GM03348 (cell line): ENCODE measurements around the gene DYNC2I2.
A peak's percentile ranks its signal among the peaks of the same experiment; 100 is the strongest.

Source experiments
- DNase-seq: peaks from one replicate; pipeline ENCODE4 v3.0.0; 2012; ENCODE audit warnings: low spot score

The DYNC2I2 gene

DNA sequence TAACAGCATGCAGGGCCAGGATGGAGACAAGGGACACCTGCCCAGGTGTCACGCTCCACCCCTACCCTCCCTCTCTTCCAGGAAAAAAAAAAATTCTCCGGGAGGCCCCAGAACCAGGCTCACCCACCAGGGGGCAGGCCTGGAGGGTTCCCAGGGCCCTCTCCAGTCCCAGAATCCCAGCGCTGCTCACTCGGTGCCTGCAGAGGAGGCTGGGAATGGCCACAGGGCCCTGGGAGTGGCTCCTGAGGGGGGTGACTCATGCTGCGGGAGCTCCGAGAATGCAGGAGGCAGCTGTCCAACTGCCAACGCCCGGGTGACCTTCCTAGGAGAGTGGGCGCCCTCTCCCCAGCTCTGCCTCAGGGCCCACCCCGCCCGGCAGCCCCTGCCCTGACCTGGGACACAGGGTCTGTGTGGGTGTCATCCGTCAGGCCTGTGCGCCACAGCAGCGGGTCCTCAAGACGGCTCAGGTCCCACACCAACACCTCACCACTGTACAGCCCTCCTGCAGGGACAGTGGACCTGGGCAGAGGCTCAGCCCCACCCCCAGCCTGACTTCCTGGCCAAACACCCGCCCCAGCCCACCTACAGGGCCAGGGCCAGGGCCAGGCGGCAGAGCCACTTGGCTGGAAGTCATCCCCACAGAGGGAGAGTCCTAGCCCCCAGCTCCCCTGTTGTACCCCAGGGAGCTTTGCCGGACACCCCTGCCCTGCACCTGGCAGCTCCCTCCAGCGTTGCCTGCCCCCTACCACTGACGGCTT is 21.2 kb downstream of the DYNC2I2 start:
- DNase-seq = peak; percentile 99

DNA sequence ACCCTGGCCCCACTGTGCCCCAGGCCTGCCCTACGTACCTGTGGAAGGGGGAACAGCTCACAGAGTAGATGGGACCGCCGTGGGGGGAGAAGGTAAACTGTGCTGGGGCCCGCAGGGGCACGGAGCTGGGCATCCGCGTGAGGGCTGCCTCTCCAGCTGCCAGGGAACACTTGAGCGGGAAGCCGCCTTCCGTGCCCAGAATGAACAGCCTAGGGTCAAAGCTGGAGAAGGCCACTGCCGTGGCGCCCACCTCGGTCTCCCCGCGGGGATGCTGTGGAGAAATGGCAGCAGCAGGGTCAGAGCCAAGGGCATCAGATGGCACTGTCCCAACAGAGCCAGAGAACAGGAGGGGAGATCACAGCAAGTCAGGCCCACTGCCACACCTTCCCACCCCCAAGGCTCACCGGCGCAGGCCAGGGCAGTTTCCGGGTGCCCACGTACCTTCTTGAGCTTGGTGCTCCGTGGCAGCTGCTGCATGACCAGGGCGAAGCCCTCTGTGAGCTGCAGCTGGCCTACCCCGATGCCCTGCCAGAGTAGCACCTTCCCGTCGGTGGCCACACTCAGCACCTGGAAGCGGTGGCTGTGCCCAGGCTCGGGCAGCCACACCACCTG is 21.9 kb downstream of the DYNC2I2 start:
- no peak for DNase-seq

DNA sequence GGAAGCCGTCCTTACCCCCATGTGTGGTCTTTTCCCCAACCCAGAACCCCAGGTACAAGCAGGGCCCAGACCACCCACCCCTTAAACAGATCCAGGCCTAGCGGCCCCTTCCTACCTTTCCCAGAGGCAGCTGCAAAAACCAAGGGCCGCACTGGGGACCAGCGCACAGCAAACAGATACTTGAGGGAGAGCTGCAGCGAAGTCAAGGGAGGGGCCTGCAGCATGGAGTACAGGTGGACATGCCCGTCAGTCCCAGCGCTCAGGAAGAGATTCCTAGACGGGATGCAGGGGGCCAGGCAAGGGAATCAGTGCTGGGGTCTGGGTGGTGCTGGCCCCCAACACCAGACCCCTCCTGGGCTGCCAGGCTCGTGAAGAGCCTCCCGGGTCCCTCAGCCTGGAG is 22.5 kb downstream of the DYNC2I2 start:
- no peak for DNase-seq

GRCh38 chr9:128633601-128634000 is 23.0 kb downstream of the DYNC2I2 start:
- no peak for DNase-seq

GRCh38 chr9:128633057-128633456 is 23.6 kb downstream of the DYNC2I2 start:
- DNase-seq = no peak

DNA sequence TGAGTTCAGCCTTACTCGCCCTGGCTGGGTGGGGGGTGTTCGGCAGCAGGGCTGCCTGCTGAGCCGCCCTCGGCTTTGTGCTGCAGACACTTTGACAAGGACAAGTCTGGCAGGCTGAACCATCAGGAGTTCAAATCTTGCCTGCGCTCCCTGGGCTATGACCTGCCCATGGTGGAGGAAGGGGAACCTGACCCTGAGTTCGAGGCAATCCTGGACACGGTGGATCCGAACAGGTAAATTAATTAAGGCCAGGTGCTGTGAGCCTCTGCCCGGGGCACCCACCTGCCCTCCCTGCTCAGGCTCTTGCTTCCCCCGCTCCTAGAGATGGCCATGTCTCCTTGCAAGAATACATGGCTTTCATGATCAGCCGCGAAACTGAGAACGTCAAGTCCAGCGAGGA is 24.2 kb downstream of the DYNC2I2 start:
- no peak for DNase-seq

GRCh38 chr9:128632066-128632465 is 24.6 kb downstream of the DYNC2I2 start:
- no peak for DNase-seq

GRCh38 chr9:128631636-128632035 is 25.0 kb downstream of the DYNC2I2 start:
- DNase-seq = no peak

GRCh38 chr9:128629852-128630545 is 26.6 kb downstream of the DYNC2I2 start:
- DNase-seq = no peak

- DNase-seq = no peak
Observed at GRCh38 chr9:128629136-128629535, 27.5 kb downstream of the DYNC2I2 start.

DNA sequence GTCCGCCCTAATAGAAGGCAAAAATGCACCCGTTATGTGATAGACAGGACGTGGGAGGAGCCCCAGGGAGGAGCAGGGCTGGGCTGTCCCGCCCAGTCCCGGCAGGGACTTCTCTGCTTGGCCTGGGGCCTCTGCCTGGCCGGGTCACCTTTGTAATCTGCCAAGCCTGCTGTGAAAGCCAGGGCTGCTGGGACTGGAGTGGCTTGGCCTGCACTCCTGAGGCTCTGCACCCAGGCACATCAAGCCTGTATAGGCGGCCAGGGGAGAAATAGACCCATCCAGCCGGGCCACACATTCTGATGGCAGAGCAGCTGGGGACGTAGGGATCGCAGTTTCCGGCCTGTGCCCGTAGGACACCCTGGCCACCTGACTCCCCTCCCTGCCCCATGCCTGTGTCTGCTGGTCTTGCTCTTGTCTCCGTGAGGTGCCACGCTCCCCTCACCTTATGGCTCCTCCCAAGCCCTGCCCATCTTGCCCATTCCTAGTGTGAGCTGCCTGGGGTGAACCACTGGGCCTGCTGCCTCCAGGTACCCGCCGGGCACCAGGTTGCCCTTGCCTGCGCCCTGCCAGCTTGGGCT is 28.1 kb downstream of the DYNC2I2 start:
- DNase-seq = peak; percentile 55

DNA sequence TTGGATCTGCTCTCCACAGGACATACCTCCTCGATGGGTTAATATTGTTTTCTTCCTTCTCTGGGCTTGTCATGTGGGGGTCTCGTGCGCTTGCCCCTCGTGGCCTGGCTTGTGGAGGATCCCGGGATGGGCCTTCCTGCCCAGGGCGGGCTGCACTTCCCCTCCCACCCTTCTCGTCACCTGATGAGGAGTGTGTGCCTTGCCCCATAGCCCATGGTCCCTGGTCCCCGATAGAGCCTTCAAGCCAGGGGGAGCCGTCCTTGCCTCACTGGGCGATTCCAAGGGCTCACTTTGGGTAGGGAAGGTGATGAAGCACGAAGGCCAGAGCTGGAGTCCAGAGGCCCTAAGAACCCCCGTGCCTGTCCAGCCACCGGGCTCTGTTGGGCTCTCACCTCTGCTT is 28.7 kb downstream of the DYNC2I2 start:
- DNase-seq = no peak

GRCh38 chr9:128627127-128627715 is 29.4 kb downstream of the DYNC2I2 start:
- no peak for DNase-seq

DNA sequence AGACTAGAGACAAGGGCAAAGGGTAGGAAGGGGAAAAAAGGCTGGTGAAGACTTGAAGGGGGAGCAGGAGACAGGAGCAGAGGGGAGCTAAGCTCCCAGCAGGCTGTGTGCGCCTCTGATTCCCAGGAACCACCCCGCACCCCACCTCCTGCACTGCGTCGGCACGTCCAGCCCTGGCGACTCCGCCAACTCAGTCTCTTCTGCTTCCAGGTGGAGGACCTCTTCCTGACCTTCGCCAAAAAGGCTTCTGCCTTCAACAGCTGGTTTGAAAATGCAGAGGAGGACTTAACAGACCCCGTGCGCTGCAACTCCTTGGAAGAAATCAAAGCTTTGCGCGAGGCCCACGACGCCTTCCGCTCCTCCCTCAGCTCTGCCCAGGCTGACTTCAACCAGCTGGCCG is 30.5 kb downstream of the DYNC2I2 start:
- DNase-seq = no peak

- no peak for DNase-seq
Observed at GRCh38 chr9:128625391-128626146, 31.1 kb downstream of the DYNC2I2 start.

GRCh38 chr9:128624566-128624965 is 32.1 kb downstream of the DYNC2I2 start:
- no peak for DNase-seq

GRCh38 chr9:128621730-128622455 is 34.8 kb downstream of the DYNC2I2 start:
- no peak for DNase-seq

DNA sequence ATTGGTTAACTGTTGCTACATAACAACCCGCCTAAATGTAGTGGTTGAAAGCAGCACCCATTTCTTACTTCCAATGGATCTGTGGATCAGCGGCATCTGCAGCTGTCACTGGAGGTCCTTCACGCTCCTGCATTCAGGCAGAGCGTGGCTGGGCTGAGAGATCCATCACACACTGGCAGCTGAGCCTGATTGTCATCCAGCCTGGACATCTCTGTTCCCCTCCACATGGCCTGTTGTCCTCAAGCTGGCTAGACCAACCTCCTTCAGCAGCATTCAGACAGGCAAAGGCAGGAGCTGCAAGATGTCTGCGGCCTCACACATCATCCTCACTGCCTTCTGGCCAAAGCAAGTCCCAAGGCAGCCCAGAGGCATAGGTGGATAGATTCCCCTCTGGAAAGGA is 36.9 kb downstream of the DYNC2I2 start:
- no peak for DNase-seq

DNA sequence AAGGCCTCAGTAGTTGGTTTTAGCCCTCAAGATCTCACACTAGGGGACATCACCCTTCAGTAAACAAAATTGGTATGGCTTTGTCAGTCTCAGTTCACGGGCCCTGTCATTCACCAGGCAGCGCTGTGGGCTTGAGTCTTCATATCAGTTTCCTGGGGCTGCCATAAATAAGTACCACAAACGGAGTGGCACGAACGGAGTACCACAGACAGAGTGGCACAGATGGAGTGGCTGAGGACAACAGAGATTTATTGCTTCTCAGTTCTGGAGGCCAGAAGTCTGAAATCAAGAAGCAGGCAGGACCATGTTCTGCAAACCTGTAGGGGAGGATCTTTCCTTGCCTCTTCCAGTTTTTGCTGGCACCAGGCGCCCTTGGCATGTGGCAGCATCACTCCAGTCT is 37.5 kb downstream of the DYNC2I2 start:
- DNase-seq = no peak

DNA sequence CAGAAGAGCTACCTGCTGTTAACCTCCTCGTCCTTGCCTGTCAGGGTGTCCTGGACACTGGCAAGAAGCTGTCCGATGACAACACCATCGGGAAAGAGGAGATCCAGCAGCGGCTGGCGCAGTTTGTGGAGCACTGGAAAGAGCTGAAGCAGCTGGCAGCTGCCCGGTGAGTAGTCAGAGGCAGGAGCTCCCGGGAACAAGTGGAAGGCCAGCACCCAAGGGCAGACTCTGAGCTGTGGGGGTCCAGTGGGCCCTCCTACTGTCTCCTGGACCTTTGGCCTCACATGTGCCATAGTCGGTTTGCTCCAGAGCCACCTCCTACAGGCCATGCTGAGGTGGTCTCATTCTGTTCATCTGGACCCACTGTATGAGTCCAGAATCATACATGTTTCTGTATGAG is 38.7 kb downstream of the DYNC2I2 start:
- DNase-seq = no peak

GRCh38 chr9:128615571-128615970 is 41.1 kb downstream of the DYNC2I2 start:
- no peak for DNase-seq
